NOMO-1 treated with dmso at 0.1 percent for 144 hours (cell line): Measurements from ENCODE around the gene SLC25A53.

Experiments
- DNase-seq: peaks from one replicate; lab custom pipeline; 2025; ENCODE audit not compliant: unreplicated experiment; lab: John Stamatoyannopoulos, UW

Gene SLC25A53, protein sequence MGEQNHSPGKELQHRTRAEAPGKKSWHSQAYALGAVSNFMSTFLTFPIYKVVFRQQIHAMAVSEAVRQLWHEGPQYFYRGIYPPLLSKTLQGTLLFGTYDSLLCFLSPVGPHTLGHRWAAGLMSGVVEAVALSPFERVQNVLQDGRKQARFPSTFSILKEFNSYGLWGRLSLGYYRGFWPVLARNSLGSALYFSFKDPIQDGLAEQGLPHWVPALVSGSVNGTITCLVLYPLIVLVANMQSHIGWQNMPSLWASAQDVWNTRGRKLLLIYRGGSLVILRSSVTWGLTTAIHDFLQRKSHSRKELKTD

DNA sequence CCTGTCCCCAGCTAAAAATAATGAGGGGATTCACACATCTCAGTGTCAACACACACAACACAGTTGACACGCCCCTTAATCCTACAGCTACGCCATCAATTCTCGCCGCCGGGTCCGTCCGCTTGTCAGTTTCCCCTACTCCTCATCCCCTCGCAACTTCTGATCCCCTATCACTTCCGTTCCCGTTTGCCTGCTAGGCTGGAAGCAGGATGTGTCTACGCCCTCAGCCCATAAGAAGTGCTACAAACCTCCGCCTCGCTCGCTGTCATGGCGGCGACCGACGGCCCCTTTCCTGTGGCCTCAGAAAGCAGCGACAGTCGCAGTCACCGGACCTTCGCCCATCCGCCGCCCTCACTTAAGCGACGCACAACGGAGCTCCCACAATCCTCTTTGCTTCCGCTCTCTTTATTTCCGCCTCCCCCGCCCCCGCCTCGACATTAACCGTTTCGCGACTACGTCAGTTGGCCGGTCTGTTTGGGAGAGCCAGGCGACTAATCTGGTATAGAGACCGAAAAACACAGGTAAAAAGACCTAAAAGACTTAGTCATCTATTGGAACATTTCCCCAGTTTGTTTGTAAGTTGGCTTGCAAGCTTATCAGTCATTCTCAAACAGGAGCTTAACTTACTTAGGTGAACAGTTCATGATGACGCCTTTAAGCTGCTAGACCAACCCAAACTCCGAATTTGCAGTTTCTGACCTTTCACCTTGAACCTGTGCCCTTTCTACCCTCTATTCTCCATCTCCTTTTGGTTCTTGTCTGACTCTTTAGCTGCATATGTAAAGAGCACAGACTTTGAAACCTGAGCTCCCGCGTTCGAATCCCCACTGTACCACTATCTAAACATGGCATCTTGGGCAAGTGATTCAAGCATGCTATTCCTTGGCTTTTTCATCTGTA, at the start of gene SLC25A53:
Gene SLC25A53 (minus strand): TSS at position 380 of the 900 bp plus-strand sequence. CDS start 51,752 bp downstream, outside the sequence.
- peak; percentile 71 for DNase-seq

DNA sequence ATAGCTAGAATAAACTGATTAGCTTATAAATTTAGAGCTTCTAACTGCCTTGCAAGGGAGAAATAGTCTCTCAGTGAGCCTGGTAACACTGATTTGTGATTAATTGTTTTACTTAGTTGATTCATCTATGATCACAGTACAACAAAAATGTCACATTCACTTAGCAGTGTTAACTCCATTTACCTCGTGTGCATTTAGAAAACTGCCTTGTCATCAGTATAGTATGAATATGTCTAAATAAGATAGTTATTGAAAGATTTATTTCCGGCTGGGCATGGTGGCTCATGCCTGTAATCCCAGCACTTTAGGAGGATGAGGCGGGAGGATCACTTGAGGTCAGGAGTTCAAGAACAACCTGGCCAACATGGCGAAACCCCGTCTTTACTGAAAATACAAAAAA, 48.7 kb upstream of the SLC25A53 start:
- no peak for DNase-seq

DNA sequence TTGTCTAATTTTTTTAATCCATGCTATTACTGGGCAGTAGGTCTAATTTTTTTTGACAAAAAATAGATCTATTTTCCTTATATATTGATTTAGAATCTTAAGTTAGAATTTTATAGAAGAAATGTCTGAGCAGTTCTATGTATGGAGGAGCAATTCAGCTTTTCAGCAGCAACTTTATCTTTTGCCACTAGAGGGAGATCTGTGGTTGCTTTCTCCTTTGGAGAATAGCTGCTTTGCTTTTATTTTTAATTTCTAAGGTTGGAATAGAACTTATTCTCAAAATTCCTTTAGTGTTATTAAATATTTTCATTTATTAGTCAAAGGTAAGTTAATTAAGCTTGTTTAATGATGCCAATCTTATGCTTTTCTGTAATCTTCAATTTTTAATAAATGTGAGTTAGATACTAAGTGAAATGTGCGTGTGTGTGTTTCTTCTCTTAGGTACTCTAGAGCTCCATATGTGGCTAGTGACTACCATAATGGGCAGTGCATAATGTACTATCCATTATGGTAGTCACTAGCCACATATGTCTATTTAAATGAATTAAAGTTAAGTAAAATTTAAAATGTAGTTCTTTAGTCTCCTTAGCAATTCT, 38.8 kb upstream of the SLC25A53 start:
- peak; percentile 1 for DNase-seq

DNA sequence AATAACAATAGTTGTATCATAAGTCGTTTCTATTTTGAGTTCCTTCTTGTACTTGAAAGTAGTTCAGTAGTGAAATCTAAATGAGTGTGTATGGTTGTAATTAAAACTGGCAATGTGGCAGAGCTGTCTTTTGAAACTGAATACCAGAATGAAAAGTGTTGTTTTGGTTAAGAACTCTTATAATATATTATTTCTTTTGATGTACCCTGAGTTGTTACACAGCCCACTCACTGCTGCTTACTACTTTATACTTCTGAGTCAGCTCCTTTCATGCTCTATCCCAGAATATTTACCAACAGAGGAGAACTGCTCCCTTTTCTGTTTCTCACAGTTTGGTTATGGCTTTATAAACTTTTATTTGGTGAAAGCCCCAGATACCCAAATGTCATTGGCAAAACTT, 38.2 kb upstream of the SLC25A53 start:
- no peak for DNase-seq

DNA sequence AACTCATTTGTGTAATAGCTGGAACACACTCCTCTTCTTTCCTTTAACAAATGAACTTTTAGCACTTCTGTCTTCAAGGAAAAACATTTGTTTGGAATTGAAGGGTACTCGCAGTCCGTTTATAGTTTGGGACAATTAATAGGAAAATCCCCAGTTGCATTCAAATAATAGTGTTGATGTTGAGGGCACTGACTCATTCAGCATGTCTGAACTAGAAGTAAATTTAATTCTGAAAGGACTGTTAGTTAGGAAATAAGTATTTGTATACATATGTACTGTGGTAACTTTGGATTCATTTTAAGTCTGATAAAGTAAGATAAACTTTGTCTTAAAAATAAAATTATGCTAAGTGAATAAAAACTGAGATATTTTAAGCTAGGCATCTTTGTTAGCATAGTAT, 36.7 kb upstream of the SLC25A53 start:
- DNase-seq, result no peak

DNA sequence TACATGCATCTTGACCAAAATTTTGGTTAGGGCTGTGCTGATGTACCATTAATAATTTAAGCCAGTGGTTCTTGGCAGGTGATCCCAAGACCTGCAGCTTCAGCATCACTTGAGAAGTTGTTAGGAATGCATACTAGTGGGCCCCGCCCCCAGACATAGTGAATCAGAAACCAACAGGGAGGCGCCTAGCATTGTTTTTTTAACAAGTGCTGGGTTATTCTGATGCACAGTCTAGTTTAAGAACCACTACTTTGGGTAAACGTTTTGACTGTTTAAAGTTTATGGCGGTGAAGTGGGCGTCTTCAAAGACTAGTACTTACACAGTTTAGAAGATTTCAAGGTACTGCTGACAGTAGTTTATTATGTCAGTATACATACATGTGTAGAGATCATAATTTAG, 33.0 kb upstream of the SLC25A53 start:
- DNase-seq, result no peak

DNA sequence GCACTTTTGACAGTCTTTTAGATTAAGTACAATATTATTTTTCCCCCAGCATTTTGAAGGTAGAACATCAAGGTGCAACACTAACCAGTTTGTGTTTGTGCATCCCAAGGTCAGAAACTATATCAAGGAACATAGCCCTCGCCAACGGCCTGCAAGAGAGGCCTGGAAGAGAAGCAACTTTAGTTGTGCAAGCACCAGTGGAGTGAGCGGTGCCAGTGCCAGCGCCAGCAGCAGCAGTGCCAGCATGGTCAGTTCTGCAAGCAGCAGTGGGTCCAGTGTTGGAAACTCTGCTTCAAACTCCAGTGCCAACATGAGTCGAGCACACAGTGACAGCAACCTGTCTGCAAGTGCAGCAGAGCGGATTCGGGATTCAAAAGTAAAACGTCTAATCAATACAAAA, 31.1 kb upstream of the SLC25A53 start:
- no peak for DNase-seq

DNA sequence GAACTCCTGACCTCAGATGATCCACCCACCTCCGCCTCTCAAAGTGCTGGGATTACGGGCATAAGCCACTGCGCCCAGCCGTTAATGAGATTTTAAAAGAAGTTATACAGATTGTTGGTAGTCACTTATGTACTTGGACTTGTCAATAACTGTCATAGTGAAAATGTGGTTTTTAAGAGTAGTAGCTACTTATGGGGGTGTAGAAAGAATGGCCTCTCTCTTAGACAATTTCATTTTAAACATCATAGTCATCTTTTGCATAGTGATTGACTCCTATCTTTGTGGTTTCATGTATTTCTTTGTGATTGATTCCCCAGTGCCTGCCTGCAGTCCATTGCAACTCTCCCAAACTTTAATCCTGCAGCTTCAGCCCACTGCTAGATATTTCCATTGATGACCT, 26.9 kb upstream of the SLC25A53 start:
- no peak for DNase-seq

DNA sequence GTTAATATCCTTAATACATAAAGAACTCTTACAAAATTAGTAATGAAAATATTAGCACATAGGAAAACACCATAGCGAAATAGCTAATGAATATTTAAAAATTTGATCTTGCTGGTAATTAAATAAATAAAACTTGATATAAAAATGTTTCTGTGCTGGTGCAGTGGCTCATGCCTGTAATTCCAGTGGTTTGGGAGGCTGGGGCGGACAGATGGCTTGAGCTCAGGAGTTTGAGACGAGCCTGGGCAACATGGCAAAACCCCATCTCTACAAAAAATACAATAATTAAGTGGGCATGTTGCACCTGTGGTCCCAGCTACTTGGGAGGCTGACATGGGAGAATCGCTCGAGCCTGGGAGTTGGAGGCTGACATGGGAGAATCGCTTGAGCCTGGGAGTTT, 17.0 kb upstream of the SLC25A53 start:
- DNase-seq, result no peak

DNA sequence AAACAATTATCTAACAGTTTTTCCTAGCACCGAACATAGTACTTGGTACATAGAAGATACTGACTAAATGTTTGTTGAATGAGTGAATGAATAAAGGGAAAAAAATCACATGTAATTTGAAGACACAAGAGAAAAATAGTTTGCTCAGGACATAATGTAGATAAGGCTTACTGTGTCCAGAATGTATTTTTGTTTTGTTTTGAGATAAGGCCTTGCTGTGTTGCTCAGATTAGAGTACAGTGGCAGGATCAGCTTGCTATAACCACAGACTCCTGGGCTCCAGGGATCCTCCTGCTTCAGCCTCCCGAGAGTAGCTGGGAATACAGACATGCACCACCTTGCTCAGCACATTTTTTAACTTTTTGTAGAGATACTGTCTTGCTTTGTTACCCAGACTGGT, 16.0 kb upstream of the SLC25A53 start:
- DNase-seq, result no peak

DNA sequence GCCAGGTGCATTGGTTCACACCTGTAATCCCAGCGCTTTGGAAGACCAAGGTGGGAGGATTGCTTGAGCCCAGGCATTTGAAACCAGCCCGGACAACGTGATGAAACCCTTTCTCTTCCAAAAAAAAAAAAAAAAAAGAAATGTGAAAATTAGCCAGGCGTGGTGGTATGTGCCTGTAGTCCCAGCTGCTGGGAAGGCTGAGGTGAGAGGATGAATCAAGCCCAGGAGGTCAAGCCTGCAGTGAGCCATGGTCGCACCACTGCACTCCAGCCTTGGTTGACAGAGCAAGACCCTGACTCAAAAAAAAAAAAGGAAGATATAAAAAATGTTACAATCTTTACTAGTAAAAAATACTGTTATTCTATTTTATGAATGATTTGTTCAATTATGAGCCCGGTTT, 15.3 kb upstream of the SLC25A53 start:
- DNase-seq, result no peak

DNA sequence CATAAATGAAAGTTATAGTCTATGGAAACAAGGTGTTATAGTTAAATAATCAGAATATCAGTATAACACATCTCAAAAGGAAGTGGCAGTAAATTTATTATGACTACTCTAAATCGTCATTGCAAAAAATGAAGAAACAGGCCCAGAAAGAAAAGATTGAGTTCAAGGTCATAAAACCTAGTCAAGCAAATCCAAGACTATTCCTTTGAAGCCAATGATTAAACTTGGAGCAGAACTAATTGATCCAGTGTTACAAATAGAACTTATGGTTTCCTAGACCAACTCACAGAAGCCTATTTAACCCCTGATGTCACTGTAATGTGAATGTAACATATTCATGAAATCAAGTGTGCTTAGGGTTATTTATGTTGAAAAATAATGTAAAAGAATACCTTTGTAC, 11.3 kb upstream of the SLC25A53 start:
- no peak for DNase-seq

DNA sequence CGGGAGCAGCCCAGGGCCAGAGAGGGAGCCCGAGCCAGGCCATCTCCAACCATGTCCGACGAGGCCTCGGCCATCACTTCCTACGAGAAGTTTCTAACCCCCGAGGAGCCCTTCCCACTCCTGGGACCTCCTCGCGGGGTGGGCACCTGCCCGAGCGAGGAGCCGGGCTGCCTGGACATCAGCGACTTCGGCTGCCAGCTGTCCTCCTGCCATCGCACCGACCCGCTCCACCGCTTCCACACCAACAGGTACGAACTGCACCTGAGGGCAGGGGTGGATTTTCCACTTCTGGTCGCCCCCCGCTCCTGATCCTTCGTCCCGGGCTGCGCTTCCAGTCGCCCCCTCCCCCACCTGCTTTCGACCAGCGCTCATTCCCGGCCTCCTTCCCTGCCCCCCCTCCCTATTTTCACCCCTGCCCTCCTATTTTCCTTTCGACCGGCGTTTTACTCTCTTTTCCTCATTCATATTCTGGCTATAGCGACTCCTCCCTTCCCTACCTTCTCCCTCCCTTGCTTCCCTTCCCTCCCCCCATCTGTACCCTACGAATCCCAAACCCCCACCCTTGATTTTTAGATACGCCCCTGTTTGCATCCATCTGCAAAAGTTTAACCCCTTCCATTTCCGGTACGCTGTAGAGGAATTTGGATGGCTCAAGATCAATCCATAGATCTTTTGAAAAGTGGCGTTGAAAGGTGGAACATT, 10.1 kb upstream of the SLC25A53 start:
- DNase-seq, result no peak

DNA sequence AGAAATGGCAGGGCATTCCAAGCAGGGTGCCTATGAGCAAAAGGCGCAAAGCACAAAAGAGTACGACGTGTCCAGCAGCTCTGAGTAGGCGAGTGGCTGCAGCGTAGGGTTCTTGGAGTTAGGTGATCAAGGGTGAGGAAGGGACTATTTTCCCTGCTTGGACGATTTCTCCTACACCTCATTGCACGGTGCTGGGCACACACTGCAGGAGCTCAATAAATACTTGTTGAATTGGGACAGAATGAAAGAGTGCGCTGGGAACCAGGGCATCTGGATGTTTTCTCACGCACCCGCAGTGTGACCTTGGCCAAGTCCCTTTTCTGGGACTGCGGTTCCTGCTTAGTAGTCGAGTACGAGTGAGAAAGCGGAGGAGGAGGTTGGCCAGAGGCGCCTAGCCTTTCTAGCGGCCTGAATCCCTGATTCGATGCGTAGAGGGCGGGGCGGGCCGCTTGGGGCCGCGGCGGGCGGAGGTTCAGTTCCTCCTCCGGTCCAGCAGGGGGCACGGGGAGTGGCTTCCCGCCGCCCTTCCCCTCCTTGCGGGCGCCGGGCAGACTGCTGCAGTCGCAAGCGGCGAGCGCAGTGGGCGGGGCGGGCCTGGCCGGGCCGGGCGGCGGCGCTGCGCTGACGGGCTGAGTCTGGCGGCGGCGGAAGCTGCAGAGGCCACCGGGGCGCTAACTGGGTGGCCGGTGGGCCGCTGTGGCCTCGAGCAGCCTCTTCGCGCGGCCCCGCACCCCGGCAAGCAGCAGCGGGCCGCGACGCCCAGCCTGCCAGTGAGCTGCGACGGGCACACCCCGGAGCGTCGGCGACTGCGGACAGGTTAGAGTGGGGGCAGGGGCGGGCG, 9.3 kb upstream of the SLC25A53 start, which contains the start of gene FAM199X:
Gene FAM199X (plus strand): TSS at position 560 of the 841 bp plus-strand sequence. CDS start 333 bp downstream, outside the sequence.
- peak; percentile 86 for DNase-seq

DNA sequence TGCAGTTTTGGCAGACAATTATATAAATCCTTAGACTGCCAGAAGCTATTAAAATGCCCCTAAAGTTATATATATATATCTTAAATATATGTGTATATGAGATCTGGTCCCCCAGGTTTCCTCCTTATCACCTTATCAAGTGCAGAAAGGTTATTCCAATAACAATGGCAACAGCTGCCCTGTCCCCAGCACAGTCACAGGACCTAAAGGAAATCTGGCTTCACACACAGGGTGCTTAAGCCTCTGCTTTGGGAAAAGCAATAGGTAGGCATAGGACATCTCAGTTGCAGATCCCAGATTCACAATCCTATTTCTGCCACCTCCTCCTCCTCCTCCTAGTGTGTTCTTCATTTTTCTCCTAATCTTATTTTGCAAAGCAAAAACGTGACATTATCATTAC, 5.8 kb downstream of the SLC25A53 start:
- no peak for DNase-seq

DNA sequence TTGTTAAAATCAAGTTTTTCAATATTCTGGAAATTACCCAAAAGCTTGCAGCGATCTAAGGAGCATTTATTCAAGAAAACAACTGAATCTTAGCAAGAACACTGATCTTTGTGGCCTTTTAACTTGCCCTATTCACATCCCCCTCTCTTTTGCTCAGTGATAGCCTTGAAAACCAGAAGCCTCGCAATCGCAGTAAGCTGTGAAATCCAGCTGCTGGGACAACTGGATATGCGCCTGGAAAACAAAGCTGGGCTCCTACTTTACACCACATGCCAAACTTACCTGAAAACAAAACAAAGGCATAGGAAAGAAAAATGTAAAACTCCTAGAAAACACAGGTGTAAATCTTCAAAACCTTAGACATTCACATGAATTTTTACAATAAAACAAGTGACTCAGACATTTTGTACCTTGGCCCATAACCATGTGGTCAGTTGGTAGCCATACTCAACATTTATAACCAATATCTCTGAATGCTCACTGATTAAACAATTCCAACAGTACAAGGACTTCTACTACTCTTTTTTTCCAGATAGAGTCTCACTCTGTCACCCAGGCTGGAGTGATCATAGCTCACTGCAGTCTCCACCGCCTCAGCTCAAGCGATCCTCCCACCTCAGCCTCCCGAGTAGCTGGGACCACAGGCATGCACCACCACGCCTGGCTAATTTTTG, 15.6 kb downstream of the SLC25A53 start:
- DNase-seq, result no peak

DNA sequence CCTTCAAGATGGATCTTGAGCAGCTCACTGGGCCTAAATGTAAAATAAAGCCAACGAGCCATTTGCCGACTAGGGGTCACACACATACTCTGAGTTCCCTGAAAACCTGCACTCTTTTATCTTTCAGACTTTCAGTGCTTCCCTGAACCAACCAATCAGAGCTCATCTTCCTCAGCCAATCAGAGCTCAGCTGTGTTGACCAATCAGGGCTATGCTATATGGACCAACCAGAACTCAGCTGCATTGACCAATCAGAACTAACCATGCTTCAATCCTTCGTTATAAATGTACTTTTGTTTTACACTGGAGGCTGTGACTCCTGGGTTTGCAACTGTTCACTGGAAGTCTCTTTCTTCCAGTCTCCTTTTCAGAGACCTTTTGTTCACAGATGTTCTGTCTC, 19.3 kb downstream of the SLC25A53 start:
- DNase-seq, result no peak

DNA sequence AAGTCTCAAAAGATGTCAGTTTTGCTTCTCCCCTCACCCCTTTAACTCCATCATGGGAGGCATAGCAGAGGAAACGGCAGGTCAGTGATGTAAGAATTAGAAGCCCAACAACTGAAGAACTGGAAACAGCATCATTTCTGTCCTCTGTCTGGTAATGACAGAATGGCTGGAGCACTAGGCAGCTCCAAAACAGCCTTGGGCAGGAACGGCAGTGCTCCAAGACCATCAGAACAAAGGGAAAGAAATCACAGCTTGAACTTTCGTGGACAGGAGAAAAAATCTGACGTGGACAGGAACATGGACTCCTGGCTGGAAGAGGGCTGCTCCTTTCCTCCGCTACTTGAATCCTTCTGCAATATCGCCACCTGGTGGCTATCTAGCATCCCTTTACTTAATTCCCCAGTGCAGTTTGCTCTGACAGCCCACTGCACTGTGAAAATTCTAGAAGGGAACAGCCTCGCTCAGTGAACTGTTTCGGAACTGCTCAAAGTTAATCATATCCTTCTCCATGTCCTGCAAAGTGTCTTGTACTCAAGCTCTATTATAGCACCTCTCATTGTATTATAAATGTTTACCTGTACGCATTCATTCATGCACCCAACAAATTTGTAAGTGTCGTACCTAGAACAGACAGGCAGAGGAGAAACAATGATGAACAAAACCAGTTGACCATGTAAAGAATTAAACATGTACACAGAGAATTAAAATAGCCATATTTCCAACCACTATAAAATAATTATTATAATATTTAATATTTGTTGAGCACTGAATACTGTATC, 20.4 kb downstream of the SLC25A53 start:
- no peak for DNase-seq

DNA sequence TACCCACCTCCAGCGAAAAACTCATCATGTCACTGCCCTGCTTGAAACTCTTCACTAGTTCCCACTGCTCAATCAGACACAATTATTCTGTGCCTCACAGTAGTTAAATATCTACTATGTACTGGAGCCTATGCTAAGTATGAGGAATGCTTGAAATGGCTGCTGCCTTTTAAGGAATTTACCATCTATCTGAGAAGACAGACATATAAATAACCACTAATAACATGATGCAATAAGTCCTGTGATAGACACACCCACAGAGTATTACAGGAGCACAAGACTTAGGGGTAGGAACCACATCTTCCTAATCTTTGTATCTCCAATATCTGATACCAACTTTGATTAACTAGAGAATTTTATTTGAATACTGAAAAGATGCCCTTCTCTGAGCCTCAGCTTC, 21.1 kb downstream of the SLC25A53 start:
- DNase-seq, result no peak
